Measurements from ENCODE around the gene MED29. TPM values are rescaled to one million over a fixed set of nuclear protein-coding genes. Genes with fewer than 3 reads are reported as not detected.
"Not testable (repeated sequence)": the region's sequence is repeated elsewhere in the genome, so short reads cannot be mapped to it uniquely, and the experiment has no call there.

The MED29 gene
- total RNA-seq, 1 donor from 2014 or later = 36.3 TPM

DNA sequence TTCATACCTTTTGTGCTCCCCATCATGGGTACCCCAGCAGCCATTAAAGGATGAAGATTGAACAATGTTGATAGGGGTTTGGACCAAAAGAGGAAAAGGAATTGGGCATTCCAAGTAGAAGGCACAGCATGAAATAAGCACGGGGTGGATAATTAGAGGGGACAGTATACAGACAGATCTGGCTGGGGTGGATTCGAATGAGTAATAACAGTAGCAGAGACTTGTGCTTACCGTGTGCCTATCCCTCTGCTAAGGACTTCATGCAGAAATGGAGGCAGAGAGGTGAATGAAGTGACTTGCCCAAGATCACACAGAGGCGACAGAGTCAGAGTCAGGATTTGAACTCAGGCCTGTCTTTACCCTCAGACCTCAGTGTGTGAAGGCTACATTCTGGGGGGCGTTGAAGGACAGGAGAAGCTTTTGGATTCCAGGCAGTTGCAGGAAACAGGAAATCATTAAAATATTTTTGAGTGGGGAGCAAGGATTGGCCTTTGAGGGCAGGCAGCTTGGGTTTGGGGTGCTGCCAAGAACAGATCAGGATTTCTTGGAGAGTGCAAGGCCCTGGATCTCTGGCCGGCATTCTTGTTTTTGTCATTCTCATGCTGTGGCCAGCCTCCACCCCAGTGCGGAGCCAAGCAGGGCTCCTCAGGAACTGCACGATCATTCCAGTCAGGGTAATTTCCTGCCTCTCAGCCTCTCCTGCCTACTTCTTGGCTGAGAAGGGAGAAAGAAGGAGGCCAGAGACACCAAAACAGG is 19.0 kb upstream of the MED29 start:
- H3K9me3 Mint-ChIP-seq (ENCODE audit: low read depth) = no peaks in the 10 kb centered on the region
- peaks cover 30% of the 10 kb centered on the region for H3K36me3 Mint-ChIP-seq (ENCODE audit: insufficient read depth)
- no peaks in the 10 kb centered on the region for H3K4me1 Mint-ChIP-seq (ENCODE audit: low read depth)
- TF ChIP-seq, protein P1, sequence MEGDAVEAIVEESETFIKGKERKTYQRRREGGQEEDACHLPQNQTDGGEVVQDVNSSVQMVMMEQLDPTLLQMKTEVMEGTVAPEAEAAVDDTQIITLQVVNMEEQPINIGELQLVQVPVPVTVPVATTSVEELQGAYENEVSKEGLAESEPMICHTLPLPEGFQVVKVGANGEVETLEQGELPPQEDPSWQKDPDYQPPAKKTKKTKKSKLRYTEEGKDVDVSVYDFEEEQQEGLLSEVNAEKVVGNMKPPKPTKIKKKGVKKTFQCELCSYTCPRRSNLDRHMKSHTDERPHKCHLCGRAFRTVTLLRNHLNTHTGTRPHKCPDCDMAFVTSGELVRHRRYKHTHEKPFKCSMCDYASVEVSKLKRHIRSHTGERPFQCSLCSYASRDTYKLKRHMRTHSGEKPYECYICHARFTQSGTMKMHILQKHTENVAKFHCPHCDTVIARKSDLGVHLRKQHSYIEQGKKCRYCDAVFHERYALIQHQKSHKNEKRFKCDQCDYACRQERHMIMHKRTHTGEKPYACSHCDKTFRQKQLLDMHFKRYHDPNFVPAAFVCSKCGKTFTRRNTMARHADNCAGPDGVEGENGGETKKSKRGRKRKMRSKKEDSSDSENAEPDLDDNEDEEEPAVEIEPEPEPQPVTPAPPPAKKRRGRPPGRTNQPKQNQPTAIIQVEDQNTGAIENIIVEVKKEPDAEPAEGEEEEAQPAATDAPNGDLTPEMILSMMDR (IDR thresholded peaks at IDR 0.05; ENCODE audit: unreplicated experiment) = no peak
- H3K27ac Mint-ChIP-seq = no peak overlapping the region
- no peak overlapping the region for H3K4me3 Mint-ChIP-seq (ENCODE audit: low read depth)
- DNase-seq (ENCODE audit: low spot score, unreplicated experiment) = no peak
- H3K27me3 Mint-ChIP-seq = no peaks in the 10 kb centered on the region

DNA sequence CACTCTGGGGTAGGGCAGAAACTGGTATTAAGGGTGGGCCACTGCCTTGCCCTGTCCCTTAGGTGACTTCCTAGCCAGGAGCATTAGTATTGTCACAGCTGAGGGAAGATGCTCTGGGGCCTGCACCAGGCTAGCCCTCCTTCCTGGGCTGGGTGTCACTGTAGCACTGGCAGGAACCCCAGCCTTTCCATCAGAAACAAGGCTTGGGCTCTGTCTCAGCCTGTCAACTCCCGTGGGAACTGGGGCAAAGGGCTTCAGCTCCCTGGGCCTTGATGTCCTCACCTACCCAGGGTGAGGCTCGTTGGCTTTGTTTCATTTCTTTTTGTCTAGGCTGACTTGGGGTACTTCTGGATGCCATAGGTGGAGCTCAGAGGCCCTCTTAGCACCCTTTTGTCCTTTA is 18.2 kb upstream of the MED29 start:
- Mint-ChIP-seq H3K4me3 (ENCODE audit: low read depth) (no peak overlapping the region), H3K4me1 (ENCODE audit: low read depth) (no peaks in the 10 kb centered on the region), H3K27ac (peak overlapping the region; percentile 25), H3K27me3 (no peaks in the 10 kb centered on the region), H3K9me3 (ENCODE audit: low read depth) (no peaks in the 10 kb centered on the region), H3K36me3 (ENCODE audit: insufficient read depth) (peaks cover 31% of the 10 kb centered on the region)
- no peak for DNase-seq (ENCODE audit: low spot score, unreplicated experiment)
- TF ChIP-seq, protein P1 (IDR thresholded peaks at IDR 0.05; ENCODE audit: unreplicated experiment) = no peak

DNA sequence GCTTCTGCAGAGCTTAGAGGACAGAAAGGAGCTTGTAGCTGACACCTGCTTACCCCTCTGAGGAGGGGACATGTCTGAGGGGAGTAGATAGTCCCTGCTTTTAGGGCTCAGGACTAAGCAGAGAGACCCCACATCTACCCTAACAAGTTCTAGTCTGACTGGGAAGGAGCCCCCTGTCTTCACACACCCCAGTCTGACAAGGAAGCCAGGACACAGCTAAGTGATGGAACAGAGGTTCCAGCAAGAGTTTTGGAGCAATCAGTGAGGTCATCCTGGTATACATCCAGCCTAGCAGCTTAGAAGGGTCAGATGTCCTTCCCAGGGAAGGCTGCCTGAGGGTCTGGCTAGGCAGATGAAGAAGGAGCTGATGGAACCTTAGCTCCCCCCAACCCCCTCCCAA is 15.2 kb upstream of the MED29 start:
- Mint-ChIP-seq H3K4me3 (ENCODE audit: low read depth) (no peak overlapping the region), H3K36me3 (ENCODE audit: insufficient read depth) (peaks cover 34% of the 10 kb centered on the region), H3K27ac (no peak overlapping the region), H3K27me3 (no peaks in the 10 kb centered on the region), H3K4me1 (ENCODE audit: low read depth) (no peaks in the 10 kb centered on the region), H3K9me3 (ENCODE audit: low read depth) (no peaks in the 10 kb centered on the region)
- TF ChIP-seq, protein P1 (IDR thresholded peaks at IDR 0.05; ENCODE audit: unreplicated experiment) = no peak
- DNase-seq (ENCODE audit: low spot score, unreplicated experiment) = no peak

DNA sequence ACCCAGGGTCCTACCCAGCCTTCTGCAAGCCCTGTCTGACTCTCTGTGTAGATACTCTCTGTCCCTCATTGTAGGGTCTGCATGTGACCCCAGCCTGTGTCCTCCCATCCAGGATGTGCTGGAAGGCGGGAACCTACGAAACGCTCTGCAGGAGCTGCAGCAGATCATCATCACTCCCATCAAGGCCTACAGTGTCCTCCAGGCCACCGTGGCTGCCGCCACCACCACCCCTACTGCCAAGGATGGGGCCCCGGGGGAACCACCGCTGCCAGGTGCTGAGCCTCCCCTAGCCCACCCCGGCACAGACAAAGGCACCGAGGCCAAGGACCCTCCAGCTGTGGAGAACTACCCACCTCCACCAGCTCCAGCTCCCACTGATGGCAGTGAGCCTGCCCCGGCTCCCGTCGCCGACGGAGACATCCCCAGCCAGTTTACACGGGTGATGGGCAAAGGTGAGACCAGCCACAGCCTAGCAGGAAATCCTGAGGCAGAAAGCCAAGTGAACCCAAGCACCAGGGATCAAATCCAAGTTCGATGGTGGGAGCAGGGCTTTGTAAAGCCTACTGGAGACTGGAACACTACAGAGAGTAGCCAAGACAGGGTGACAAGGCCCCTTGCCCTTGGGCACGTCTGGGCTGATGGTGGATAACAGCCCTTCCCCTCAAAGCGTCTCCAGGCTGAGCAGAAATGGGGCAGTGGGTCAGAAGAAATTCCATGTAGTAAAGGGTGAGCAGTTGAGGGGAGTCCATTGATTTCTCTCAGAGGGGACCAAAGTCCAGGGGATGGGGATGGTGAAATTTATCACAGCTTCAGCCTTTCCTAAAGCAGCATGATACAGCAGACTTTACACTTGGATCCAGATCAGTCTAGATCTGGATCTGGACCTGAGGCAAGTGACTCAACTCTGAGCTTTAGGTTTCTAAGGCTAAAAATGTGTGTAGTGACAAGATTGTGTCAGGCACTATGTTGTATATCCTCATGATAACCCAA is 13.5 kb upstream of the MED29 start:
- Mint-ChIP-seq H3K4me3 (ENCODE audit: low read depth) (no peak overlapping the region), H3K27ac (no peak overlapping the region), H3K4me1 (ENCODE audit: low read depth) (no peaks in the 10 kb centered on the region), H3K27me3 (no peaks in the 10 kb centered on the region), H3K9me3 (ENCODE audit: low read depth) (no peaks in the 10 kb centered on the region), H3K36me3 (ENCODE audit: insufficient read depth) (peaks cover 37% of the 10 kb centered on the region)
- DNase-seq (ENCODE audit: low spot score, unreplicated experiment) = no peak
- TF ChIP-seq, protein P1 (IDR thresholded peaks at IDR 0.05; ENCODE audit: unreplicated experiment) = no peak

DNA sequence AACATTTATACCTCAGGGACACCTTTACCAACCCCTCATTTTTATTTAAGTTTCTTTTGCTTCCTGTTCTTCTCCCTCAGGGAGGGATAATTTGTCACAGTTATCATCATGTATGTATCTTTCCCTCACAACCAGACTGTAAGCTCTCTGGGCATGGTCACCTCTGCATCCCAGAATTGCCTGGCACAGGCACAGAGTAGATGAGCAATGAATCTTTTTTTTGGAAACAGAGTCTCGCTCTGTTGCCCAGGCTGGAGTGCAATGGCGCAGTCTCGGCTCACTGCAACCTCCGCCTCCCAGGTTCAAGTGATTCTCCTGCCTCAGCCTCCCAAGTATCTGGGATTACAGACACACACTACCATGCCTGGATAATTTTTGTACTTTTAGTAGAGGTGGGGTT is 11.8 kb upstream of the MED29 start:
- not testable (repeated sequence) for H3K27me3 Mint-ChIP-seq; H3K4me3 Mint-ChIP-seq (ENCODE audit: low read depth); H3K9me3 Mint-ChIP-seq (ENCODE audit: low read depth); DNase-seq (ENCODE audit: low spot score, unreplicated experiment); H3K4me1 Mint-ChIP-seq (ENCODE audit: low read depth)
- H3K27ac Mint-ChIP-seq = peak overlapping the region; percentile 5
- H3K36me3 Mint-ChIP-seq (ENCODE audit: insufficient read depth) = peaks cover 36% of the 10 kb centered on the region

All from progenitor cell of endocrine pancreas (in vitro differentiated cells).